Endodermal cell (in vitro differentiated cells): Measurements from ENCODE around the gene PADI6. TPM values are rescaled to one million over a fixed set of nuclear protein-coding genes. Genes with fewer than 3 reads are reported as not detected.
"Not testable (repeated sequence)": the region's sequence is repeated elsewhere in the genome, so short reads cannot be mapped to it uniquely, and the experiment has no call there.

Experiments
- DNase-seq: peaks from one replicate; pipeline ENCODE4 v3.0.0-alpha.2; 2017
- H3K27ac ChIP-seq: 2 replicates; pipeline ENCODE4 v1.5.1; 2013; ENCODE audit warnings: mild to moderate bottlenecking, low read depth, low read length, moderate library complexity
- H3K27me3 ChIP-seq: 2 replicates; pipeline ENCODE4 v1.6.1; 2013; ENCODE audit warnings: mild to moderate bottlenecking, low read length, moderate library complexity; ENCODE audit not compliant: insufficient read depth, control insufficient read depth, poor library complexity, severe bottlenecking
- H3K36me3 ChIP-seq: 2 replicates; pipeline ENCODE4 v1.7.0; 2013; ENCODE audit warnings: mild to moderate bottlenecking, low read length, moderate library complexity; ENCODE audit not compliant: control insufficient read depth, insufficient read depth
- H3K4me1 ChIP-seq: one replicate; pipeline ENCODE4 v1.7.0; 2013; ENCODE audit warnings: low read length; ENCODE audit not compliant: control insufficient read depth, insufficient read depth
- H3K4me3 ChIP-seq: 2 replicates; pipeline ENCODE4 v1.5.1; 2013; ENCODE audit warnings: mild to moderate bottlenecking, low read length, moderate library complexity
- H3K9ac ChIP-seq: 2 replicates; pipeline ENCODE4 v1.6.1; 2013; ENCODE audit warnings: mild to moderate bottlenecking, low read length, moderate library complexity; ENCODE audit not compliant: poor library complexity, severe bottlenecking; ENCODE audit errors: extremely low read depth
- H3K9me3 ChIP-seq: 2 replicates; pipeline ENCODE4 v1.6.1; 2013; ENCODE audit warnings: mild to moderate bottlenecking, low read length, moderate library complexity; ENCODE audit not compliant: control insufficient read depth
- H3K27ac Mint-ChIP-seq: 2 replicates; pipeline ENCODE4 v1.8.0; 2020; ENCODE audit warnings: mixed read lengths
- H3K27me3 Mint-ChIP-seq: 2 replicates; pipeline ENCODE4 v1.8.0; 2021; ENCODE audit warnings: mild to moderate bottlenecking, mixed read lengths; ENCODE audit not compliant: insufficient read depth
- H3K36me3 Mint-ChIP-seq: 2 replicates; pipeline ENCODE4 v1.8.0; 2020; ENCODE audit warnings: low read depth, mixed read lengths
- H3K4me1 Mint-ChIP-seq: 2 replicates; pipeline ENCODE4 v1.8.0; 2020; ENCODE audit warnings: mixed read lengths
- H3K4me3 Mint-ChIP-seq: 2 replicates; pipeline ENCODE4 v1.8.0; 2020; ENCODE audit warnings: mild to moderate bottlenecking, moderate library complexity, mixed read lengths
- H3K9me3 Mint-ChIP-seq: 2 replicates; pipeline ENCODE4 v1.8.0; 2020; ENCODE audit warnings: mild to moderate bottlenecking, mixed read lengths
- WGBS, 2 experiments: methylation state at CpG; one replicate each; pipeline versions ENCODE4 v1.1.5 to v1.1.7; 2013; ENCODE audit warnings: missing lambda C conversion rate in 2 of 2, mixed read lengths in 1 of 2; ENCODE audit not compliant: insufficient coverage in 1 of 2, insufficient read length in 1 of 2; 5-methylcytosine and 5-hydroxymethylcytosine counted together
- total RNA-seq, 2 donors: library from RNA; stranded (reverse); fragmentation: NEBNext Ultra II Directional in 1 of 2; extraction: Animal tissue kit (Norgen Biotek cat#: 25700) in 1 of 2; gene quantifications; 2 replicates in 1 of 2; 3 replicates in 1 of 2; pipeline ENCODE4 v1.2.1, GENCODE V29; 2021
- TF ChIP-seq, protein P1 (sequence below): fragments of 200-600 bp; sonication (generic); conservative IDR thresholded peaks from 2 replicates; pipeline ENCODE4 v1.5.0; 2021; ENCODE audit warnings: antibody characterized with exemption, mild to moderate bottlenecking

Gene PADI6
- total RNA-seq, 2 donors from 2014 or later = not detected

DNA sequence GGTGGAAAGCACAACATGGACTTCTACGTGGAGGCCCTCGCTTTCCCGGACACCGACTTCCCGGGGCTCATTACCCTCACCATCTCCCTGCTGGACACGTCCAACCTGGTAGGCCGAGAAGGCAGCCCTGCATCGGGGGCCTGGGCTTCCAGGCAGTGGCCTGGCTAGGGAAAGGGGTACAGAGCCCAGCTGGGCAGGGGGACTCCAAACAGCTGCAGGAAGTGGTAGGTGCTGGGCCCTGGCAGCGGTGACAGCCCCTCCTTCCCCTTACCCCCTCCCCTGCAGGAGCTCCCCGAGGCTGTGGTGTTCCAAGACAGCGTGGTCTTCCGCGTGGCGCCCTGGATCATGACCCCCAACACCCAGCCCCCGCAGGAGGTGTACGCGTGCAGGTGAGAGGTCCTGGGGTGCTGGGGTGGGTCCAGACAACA lies 30.0 kb upstream of the PADI6 start:
- H3K36me3 Mint-ChIP-seq = no peaks in the 10 kb centered on the region
- TF ChIP-seq, protein P1, sequence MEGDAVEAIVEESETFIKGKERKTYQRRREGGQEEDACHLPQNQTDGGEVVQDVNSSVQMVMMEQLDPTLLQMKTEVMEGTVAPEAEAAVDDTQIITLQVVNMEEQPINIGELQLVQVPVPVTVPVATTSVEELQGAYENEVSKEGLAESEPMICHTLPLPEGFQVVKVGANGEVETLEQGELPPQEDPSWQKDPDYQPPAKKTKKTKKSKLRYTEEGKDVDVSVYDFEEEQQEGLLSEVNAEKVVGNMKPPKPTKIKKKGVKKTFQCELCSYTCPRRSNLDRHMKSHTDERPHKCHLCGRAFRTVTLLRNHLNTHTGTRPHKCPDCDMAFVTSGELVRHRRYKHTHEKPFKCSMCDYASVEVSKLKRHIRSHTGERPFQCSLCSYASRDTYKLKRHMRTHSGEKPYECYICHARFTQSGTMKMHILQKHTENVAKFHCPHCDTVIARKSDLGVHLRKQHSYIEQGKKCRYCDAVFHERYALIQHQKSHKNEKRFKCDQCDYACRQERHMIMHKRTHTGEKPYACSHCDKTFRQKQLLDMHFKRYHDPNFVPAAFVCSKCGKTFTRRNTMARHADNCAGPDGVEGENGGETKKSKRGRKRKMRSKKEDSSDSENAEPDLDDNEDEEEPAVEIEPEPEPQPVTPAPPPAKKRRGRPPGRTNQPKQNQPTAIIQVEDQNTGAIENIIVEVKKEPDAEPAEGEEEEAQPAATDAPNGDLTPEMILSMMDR = no peak
- WGBS, 2 experiments = 92% methylated on average over 17 of the region's 17 CpGs; no CpG with 5 or more reads in 1 of the 2 experiments
- no peaks in the 10 kb centered on the region for H3K9me3 ChIP-seq
- peaks cover 23% of the 10 kb centered on the region for H3K9me3 Mint-ChIP-seq
- H3K27ac Mint-ChIP-seq = no peak overlapping the region
- H3K9ac ChIP-seq = no peak overlapping the region
- no peak overlapping the region for H3K4me3 Mint-ChIP-seq
- no peaks in the 10 kb centered on the region for H3K27me3 Mint-ChIP-seq
- no peaks in the 10 kb centered on the region for H3K4me1 Mint-ChIP-seq
- H3K4me1 ChIP-seq = no peaks in the 10 kb centered on the region
- H3K36me3 ChIP-seq = no peaks in the 10 kb centered on the region
- no peak overlapping the region for H3K4me3 ChIP-seq
- peak; percentile 38 for DNase-seq
- no peaks in the 10 kb centered on the region for H3K27me3 ChIP-seq
- H3K27ac ChIP-seq = no peak overlapping the region

DNA sequence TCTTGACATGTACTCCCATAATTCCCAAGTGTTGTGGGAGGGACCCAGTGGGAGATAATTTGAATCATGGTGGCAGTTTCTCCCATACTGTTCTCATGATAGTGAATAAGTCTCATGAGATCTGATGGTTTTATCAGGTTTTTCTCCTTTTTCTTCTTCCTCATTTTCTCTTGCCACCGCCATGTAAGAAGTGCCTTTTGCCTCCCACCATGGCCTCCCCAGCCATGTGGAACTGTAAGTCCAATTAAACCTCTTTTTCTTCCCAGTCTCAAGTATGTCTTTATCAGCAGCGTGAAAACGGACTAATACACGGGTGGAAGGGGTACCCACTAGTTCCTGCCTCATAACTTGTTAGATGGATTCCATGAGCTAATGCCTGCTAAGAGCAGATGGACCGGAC lies 26.5 kb upstream of the PADI6 start:
- not testable (repeated sequence) for H3K4me1 Mint-ChIP-seq, H3K9me3 ChIP-seq, H3K4me1 ChIP-seq, H3K4me3 Mint-ChIP-seq, H3K36me3 ChIP-seq, DNase-seq, H3K27me3 Mint-ChIP-seq, H3K27me3 ChIP-seq, H3K9ac ChIP-seq, H3K4me3 ChIP-seq, H3K27ac Mint-ChIP-seq, H3K36me3 Mint-ChIP-seq, H3K27ac ChIP-seq
- peaks cover 23% of the 10 kb centered on the region for H3K9me3 Mint-ChIP-seq
- 88 to 90% methylated on average over 5 of the region's 5 CpGs for WGBS, 2 experiments

DNA sequence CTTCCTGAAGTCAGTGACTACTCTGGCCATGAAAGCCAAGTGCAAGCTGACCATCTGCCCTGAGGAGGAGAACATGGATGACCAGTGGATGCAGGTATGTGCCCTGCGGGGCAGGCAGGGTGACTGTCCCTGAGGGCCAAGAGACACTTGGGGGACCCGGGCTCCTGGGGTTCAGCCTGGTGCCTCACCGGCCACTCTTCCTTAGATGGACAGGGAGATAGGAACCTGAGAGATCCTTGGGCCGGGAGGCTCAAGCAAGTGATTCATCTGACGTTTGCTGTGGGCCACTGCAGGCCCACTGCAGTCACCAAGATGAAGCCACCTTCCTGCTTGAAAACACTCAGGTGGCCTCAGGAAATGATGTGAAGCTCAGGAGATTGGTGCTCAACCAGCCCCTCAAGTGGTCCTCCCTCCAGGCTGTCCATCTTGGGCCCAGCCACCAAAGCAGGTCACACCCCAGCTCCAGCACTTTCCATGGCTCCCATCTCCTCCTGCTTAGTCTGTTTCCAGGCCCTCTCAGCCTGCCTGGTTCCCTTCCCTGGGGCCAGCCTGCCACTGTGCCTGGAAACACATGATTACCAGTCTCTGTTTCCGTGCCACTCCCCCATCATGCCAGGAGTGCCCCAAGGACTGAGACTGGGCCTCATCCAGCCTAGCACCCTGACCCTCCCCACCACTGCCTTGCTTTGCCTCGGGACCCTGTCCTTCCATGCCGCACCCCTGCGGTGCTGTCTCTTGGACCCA lies 25.8 kb upstream of the PADI6 start:
- Mint-ChIP-seq H3K4me3 (no peak overlapping the region), H3K4me1 (no peaks in the 10 kb centered on the region), H3K36me3 (no peaks in the 10 kb centered on the region), H3K27me3 (no peaks in the 10 kb centered on the region), H3K9me3 (peaks cover 23% of the 10 kb centered on the region), H3K27ac (no peak overlapping the region)
- DNase-seq = no peak
- Histone ChIP-seq H3K4me1 (no peaks in the 10 kb centered on the region), H3K27ac (no peak overlapping the region), H3K27me3 (no peaks in the 10 kb centered on the region), H3K36me3 (no peaks in the 10 kb centered on the region), H3K9me3 (no peaks in the 10 kb centered on the region), H3K4me3 (no peak overlapping the region), H3K9ac (no peak overlapping the region)
- TF ChIP-seq, protein P1 = no peak
- 81 to 85% methylated on average over 8 to 9 of the region's 9 CpGs for WGBS, 2 experiments
